GM21447 (cell line): ENCODE data around the gene SPHK1.

Experiments used
- ATAC-seq: cut with Tn5 transposase; IDR thresholded peaks from one replicate; pipeline ENCODE4 v1.9.1; 2021; ENCODE audit not compliant: unreplicated experiment

SPHK1 gene

GRCh38 chr17:76431509-76431908 is 47.1 kb downstream of the SPHK1 start:
- no peak for ATAC-seq

GRCh38 chr17:76432004-76432403 is 47.6 kb downstream of the SPHK1 start:
- no peak for ATAC-seq

DNA sequence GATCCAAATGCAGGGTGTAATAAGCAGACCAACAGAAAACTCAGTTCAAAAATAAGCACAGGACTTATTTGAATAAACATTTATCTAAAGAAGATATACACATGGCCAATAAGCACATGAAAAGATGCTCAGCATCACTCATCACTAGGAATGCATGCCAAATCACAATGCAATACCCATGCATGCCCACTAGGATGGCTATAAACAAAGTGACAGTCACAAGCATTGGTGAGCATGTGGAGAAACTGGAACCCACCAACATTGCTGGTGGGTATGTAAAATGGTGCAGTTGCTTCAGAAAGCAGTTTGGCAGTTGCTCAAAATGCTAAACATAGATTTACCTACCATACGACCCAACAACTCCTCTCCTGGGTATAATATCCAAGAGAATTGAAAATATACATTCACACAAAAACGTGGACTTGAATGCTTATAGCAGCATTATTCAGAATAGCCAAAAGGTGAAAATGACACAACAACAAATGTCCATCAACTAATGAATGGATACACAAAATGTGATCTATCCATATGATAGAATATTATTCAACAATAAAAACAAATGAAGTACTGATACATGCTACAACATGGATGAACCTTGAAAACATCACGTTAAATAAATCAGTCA is 48.4 kb downstream of the SPHK1 start:
- ATAC-seq: no peak

DNA sequence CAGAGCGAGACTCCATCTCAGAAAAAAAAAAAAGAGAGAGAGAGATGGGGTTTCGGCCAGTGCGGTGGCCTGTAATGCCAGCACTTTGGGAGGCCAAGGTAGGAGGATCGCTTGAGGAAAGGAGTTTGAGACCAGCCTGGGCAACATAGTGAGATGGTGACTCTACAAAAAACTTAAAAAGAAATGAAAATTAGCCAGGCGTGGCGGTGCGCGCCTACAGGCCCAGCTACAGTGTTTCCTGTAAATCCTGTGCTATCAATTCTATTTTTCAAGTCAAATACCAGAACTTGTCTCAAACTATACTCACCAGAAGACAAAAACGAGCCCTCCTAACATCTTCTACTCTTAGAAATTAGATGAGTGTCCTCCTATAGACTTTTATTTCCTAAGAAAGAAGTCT is 49.3 kb downstream of the SPHK1 start:
- no peak for ATAC-seq

GRCh38 chr17:76434870-76435269 is 50.5 kb downstream of the SPHK1 start:
- ATAC-seq: no peak

DNA sequence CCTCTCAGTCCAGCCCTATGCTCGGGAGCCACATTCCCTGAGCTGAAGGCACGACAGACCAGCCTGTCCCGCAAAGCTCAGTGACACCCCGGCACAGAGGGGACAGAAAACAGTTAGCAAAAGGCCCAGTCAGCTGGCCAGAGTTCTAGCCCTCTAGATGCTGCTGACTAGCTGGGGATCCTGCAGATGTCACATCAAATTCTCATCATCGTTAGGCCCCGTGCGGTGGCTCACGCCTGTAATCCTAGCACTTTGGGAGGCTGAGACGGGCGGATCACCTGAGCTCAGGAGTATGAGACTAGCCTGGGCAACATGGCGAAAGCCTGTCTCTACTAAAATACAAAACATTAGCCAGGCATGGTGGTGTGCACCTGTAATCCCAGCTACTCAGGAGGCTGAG is 51.3 kb downstream of the SPHK1 start:
- no peak for ATAC-seq
